ENCODE data around the gene ZSWIM1. TPM values are rescaled to one million over a fixed set of nuclear protein-coding genes. Genes with fewer than 3 reads are reported as not detected.

ZSWIM1 gene
- total RNA-seq, 1 experiment from 2014 or later, result 13.4 TPM

GRCh38 chr20:45834797-45835161, 46.2 kb upstream of the ZSWIM1 start:
- Histone ChIP-seq H3K27ac (ENCODE audit: low read length) (peak overlapping the region; percentile 88), H3K36me3 (ENCODE audit: control insufficient read depth, insufficient read depth, low read length) (no peaks in the 10 kb centered on the region; the same call in 1 of the 2 replicates), H3K27me3 (ENCODE audit: control insufficient read depth, insufficient read depth, low read length) (no peaks in the 10 kb centered on the region), H3K9me3 (ENCODE audit: control insufficient read depth, insufficient read depth, low read depth, low read length) (no peaks in the 10 kb centered on the region), H3K4me3 (ENCODE audit: low read depth in 2 of 2, low read length in 2 of 2) (peak overlapping the region; percentile 65 to 67), H3K4me1 (ENCODE audit: control insufficient read depth, insufficient read depth, low read length) (peaks cover 17% of the 10 kb centered on the region)
- no peak for ATAC-seq
- in situ Hi-C loops (cut with HindIII; ENCODE audit: low pct_unique_long_range_greater_than_20kb, low sequenced_read_pairs), result no loop called here
- TF ChIP-seq SIN3A (IDR thresholded peaks at IDR 0.05; ENCODE audit: borderline replicate concordance, insufficient read depth, low read depth, low read length) (no peak), POLR2AphosphoS5 (IDR thresholded peaks at IDR 0.05; ENCODE audit: low read depth, low read length) (no peak), CTCF (IDR thresholded peaks at IDR 0.05) (no peak), REST (IDR thresholded peaks at IDR 0.05; ENCODE audit: insufficient read depth in 1 of 2, low read depth in 2 of 2, low read length in 1 of 2) (no peak), TCF7L2 (IDR thresholded peaks at IDR 0.05; ENCODE audit: low read depth, low read length) (no peak)
- POLR2A ChIA-PET, result interaction anchor here (0.6 kb wide), 1 partner anchor 29 kb away, joined by 4 read pairs; no protein-coding TSS in a partner anchor
- DNase-seq (ENCODE audit: low read depth, low spot score), result no peak
- BruUV-seq (replicated peaks), result no TSS peak
- CTCF ChIA-PET, result no interaction called here
- intact Hi-C loops (cut with micrococcal nuclease; ENCODE audit: unreplicated experiment), result no loop called here

GRCh38 chr20:45835329-45835765, 45.7 kb upstream of the ZSWIM1 start:
- TF ChIP-seq POLR2AphosphoS5 (IDR thresholded peaks at IDR 0.05; ENCODE audit: low read depth, low read length), result no peak
- Histone ChIP-seq H3K9me3 (ENCODE audit: control insufficient read depth, insufficient read depth, low read depth, low read length) (no peaks in the 10 kb centered on the region), H3K4me1 (ENCODE audit: control insufficient read depth, insufficient read depth, low read length) (peaks cover 17% of the 10 kb centered on the region), H3K36me3 (ENCODE audit: control insufficient read depth, insufficient read depth, low read length) (no peaks in the 10 kb centered on the region; the same call in 1 of the 2 replicates), H3K27ac (ENCODE audit: low read length) (no peak overlapping the region; the same call in 1 of the 2 replicates), H3K27me3 (ENCODE audit: control insufficient read depth, insufficient read depth, low read length) (no peaks in the 10 kb centered on the region), H3K4me3 (ENCODE audit: low read depth in 2 of 2, low read length in 2 of 2) (peak overlapping the region in 1 of 2 experiments; percentile 65)
- ATAC-seq, result no peak
- no TSS peak for BruUV-seq (replicated peaks)
- intact Hi-C loops (cut with micrococcal nuclease; ENCODE audit: unreplicated experiment) (no loop called here), in situ Hi-C loops (cut with HindIII; ENCODE audit: low pct_unique_long_range_greater_than_20kb, low sequenced_read_pairs) (no loop called here)
- POLR2A ChIA-PET, result no interaction called here
- DNase-seq (ENCODE audit: low read depth, low spot score), result no peak
- CTCF ChIA-PET, result no interaction called here

- intact Hi-C loops (cut with micrococcal nuclease; ENCODE audit: unreplicated experiment), result no loop called here
- ATAC-seq (no peak), DNase-seq (ENCODE audit: low read depth, low spot score) (no peak)
- peak overlapping the region in 1 of 2 experiments; percentile 65; a peak in 2 of 4 replicates for H3K4me3 ChIP-seq (ENCODE audit: low read depth in 2 of 2, low read length in 2 of 2)
- ChIA-PET CTCF (no interaction called here), POLR2A (no interaction called here)
- H3K4me1 ChIP-seq (ENCODE audit: control insufficient read depth, insufficient read depth, low read length), result peaks cover 17% of the 10 kb centered on the region
- no peak overlapping the region for H3K27ac ChIP-seq (ENCODE audit: low read length)
- TF ChIP-seq POLR2AphosphoS5 (IDR thresholded peaks at IDR 0.05; ENCODE audit: low read depth, low read length) (no peak), REST (IDR thresholded peaks at IDR 0.05; ENCODE audit: insufficient read depth in 1 of 2, low read depth in 2 of 2, low read length in 1 of 2) (no peak), CTCF (IDR thresholded peaks at IDR 0.05) (no peak), SIN3A (IDR thresholded peaks at IDR 0.05; ENCODE audit: borderline replicate concordance, insufficient read depth, low read depth, low read length) (no peak), TCF7L2 (IDR thresholded peaks at IDR 0.05; ENCODE audit: low read depth, low read length) (no peak)
- no peaks in the 10 kb centered on the region for H3K27me3 ChIP-seq (ENCODE audit: control insufficient read depth, insufficient read depth, low read length)
- no peaks in the 10 kb centered on the region; the same call in 1 of the 2 replicates for H3K36me3 ChIP-seq (ENCODE audit: control insufficient read depth, insufficient read depth, low read length)
- no peaks in the 10 kb centered on the region for H3K9me3 ChIP-seq (ENCODE audit: control insufficient read depth, insufficient read depth, low read depth, low read length)
- BruUV-seq (replicated peaks), result no TSS peak
- in situ Hi-C loops (cut with HindIII; ENCODE audit: low pct_unique_long_range_greater_than_20kb, low sequenced_read_pairs), result no loop called here
Observed at GRCh38 chr20:45835825-45836224, 45.2 kb upstream of the ZSWIM1 start.

Data from Panc1 (cell line).